HepG2 (cell line): ENCODE results near the gene C14orf93. TPM values are rescaled to one million over a fixed set of nuclear protein-coding genes. Genes with fewer than 3 reads are reported as not detected.
A peak's percentile ranks its signal among the peaks of the same experiment; 100 is the strongest.

Experiments used
- ARNTL ChIP-seq: sonication (generic); formaldehyde crosslinking; IDR thresholded peaks from 2 replicates; pipeline ENCODE4 v1.4.0; 2020; ENCODE audit warnings: mild to moderate bottlenecking, missing genetic modification reagents
- CAMTA2 ChIP-seq: sonication (generic); formaldehyde crosslinking; IDR thresholded peaks from 2 replicates; pipeline ENCODE4 v1.4.0; 2020; ENCODE audit warnings: mild to moderate bottlenecking, missing genetic modification reagents, borderline replicate concordance
- CHCHD3 ChIP-seq: sonication (generic); formaldehyde crosslinking; IDR thresholded peaks from 2 replicates; pipeline ENCODE4 v1.8.0; 2022; ENCODE audit warnings: mild to moderate bottlenecking, missing genetic modification reagents, moderate library complexity
- FLYWCH1 ChIP-seq: sonication (generic); formaldehyde crosslinking; IDR thresholded peaks from 2 replicates; pipeline ENCODE4 v1.8.1; 2023; ENCODE audit warnings: mild to moderate bottlenecking, missing genetic modification reagents
- GATAD1 ChIP-seq: IDR thresholded peaks from 2 replicates; pipeline ENCODE4 v1.6.1; 2016; ENCODE audit warnings: missing genetic modification reagents, missing compliant biosample characterization
- GLI4 ChIP-seq: sonication (generic); formaldehyde crosslinking; IDR thresholded peaks from 2 replicates; pipeline ENCODE4 v1.5.1; 2020; ENCODE audit warnings: missing genetic modification reagents, mild to moderate bottlenecking, moderate library complexity, borderline replicate concordance
- HNRNPL ChIP-seq: fragments of 200-400 bp; formaldehyde crosslinking; IDR thresholded peaks from 2 replicates; pipeline ENCODE4 v1.6.1; 2017; ENCODE audit warnings: mild to moderate bottlenecking, low read depth, low read length
- HNRNPUL1 ChIP-seq: fragments of 200-400 bp; formaldehyde crosslinking; IDR thresholded peaks from 2 replicates; pipeline ENCODE4 v1.6.1; 2017; ENCODE audit warnings: low read depth, mild to moderate bottlenecking, low read length, moderate library complexity
- ISL2 ChIP-seq: sonication (generic); formaldehyde crosslinking; IDR thresholded peaks from 2 replicates; pipeline ENCODE4 v1.5.0; 2020; ENCODE audit warnings: missing genetic modification reagents
- JARID2 ChIP-seq: sonication (generic); formaldehyde crosslinking; IDR thresholded peaks from 2 replicates; pipeline ENCODE4 v1.8.1; 2023; ENCODE audit warnings: missing genetic modification reagents, inconsistent platforms; ENCODE audit not compliant: insufficient replicate concordance
- KDM5B ChIP-seq: sonication (generic); formaldehyde crosslinking; IDR thresholded peaks from 2 replicates; pipeline ENCODE4 v1.4.0; 2020; ENCODE audit warnings: missing genetic modification reagents, mild to moderate bottlenecking, borderline replicate concordance
- MAFG ChIP-seq: sonication (generic); formaldehyde crosslinking; IDR thresholded peaks from 2 replicates; pipeline ENCODE4 v1.5.1; 2020; ENCODE audit warnings: mild to moderate bottlenecking, missing genetic modification reagents
- MAX ChIP-seq: IDR thresholded peaks from 2 replicates; pipeline ENCODE4 v1.6.1; 2012; ENCODE audit warnings: inconsistent platforms
- MTA1 ChIP-seq: sonication (generic); formaldehyde crosslinking; IDR thresholded peaks from 2 replicates; pipeline ENCODE4 v1.4.0; 2020; ENCODE audit warnings: missing genetic modification reagents, mild to moderate bottlenecking, borderline replicate concordance
- NCOA1 ChIP-seq: sonication (generic); formaldehyde crosslinking; IDR thresholded peaks from 2 replicates; pipeline ENCODE4 v1.9.0; 2021; ENCODE audit warnings: missing genetic modification reagents
- NR2F1 ChIP-seq, 2 experiments: fragments of 450-650 bp in 1 of 2; formaldehyde crosslinking in 1 of 2; IDR thresholded peaks; 2 replicates each; pipeline versions ENCODE4 v1.5.0 to v1.6.1; 2016 to 2020; ENCODE audit warnings: mild to moderate bottlenecking in 1 of 2, missing compliant biosample characterization in 1 of 2, missing genetic modification reagents in 1 of 2, moderate library complexity in 1 of 2
- NR2F6 ChIP-seq, 2 experiments: IDR thresholded peaks; 2 replicates each; pipeline ENCODE4 v1.6.1; 2016; ENCODE audit warnings: antibody characterized with exemption in 1 of 2, mild to moderate bottlenecking in 1 of 2
- PLRG1 ChIP-seq: fragments of 450-650 bp; conservative IDR thresholded peaks from 2 replicates; pipeline ENCODE4 v1.6.1; 2016
- POLR2A ChIP-seq, 2 experiments: IDR thresholded peaks; 2 replicates each; pipeline ENCODE4 v1.6.1; 2011; ENCODE audit warnings: low read depth in 2 of 2, low read length in 2 of 2, mild to moderate bottlenecking in 1 of 2, moderate library complexity in 1 of 2; ENCODE audit not compliant: insufficient read depth in 1 of 2
- SNAPC2 ChIP-seq: sonication (generic); formaldehyde crosslinking; IDR thresholded peaks from 2 replicates; pipeline ENCODE4 v1.8.1; 2022; ENCODE audit warnings: mild to moderate bottlenecking, missing genetic modification reagents
- SOX5 ChIP-seq: IDR thresholded peaks from 2 replicates; pipeline ENCODE4 v1.6.1; 2016; ENCODE audit warnings: borderline replicate concordance
- SRSF9 ChIP-seq: fragments of 200-400 bp; formaldehyde crosslinking; IDR thresholded peaks from 2 replicates; pipeline ENCODE4 v1.6.1; 2018; ENCODE audit warnings: borderline replicate concordance, mild to moderate bottlenecking, low read depth, low read length; ENCODE audit not compliant: insufficient read depth, poor library complexity, severe bottlenecking
- TARDBP ChIP-seq: sonication (generic); formaldehyde crosslinking; IDR thresholded peaks from 2 replicates; pipeline ENCODE4 v1.8.0; 2022; ENCODE audit warnings: mild to moderate bottlenecking, missing genetic modification reagents
- TCF12 ChIP-seq, 2 experiments: fragments of 450-650 bp in 1 of 2; sonication (generic) in 1 of 2; formaldehyde crosslinking in 1 of 2; IDR thresholded peaks; 2 replicates each; pipeline versions ENCODE4 v1.6.1 to v1.8.0; 2017 to 2022; ENCODE audit warnings: antibody characterized with exemption in 1 of 2, mild to moderate bottlenecking in 1 of 2, missing genetic modification reagents in 1 of 2, moderate library complexity in 1 of 2
- ZFP36 ChIP-seq: fragments of 150-350 bp; IDR thresholded peaks from 2 replicates; pipeline ENCODE4 v1.6.1; 2018; ENCODE audit warnings: borderline replicate concordance, low read length, low read depth; ENCODE audit not compliant: partially characterized antibody
- ZNF296 ChIP-seq: sonication (generic); formaldehyde crosslinking; conservative IDR thresholded peaks from 2 replicates; pipeline ENCODE4 v1.5.0; 2020; ENCODE audit warnings: mild to moderate bottlenecking, missing genetic modification reagents
- ZNF317 ChIP-seq: sonication (generic); formaldehyde crosslinking; IDR thresholded peaks from 2 replicates; pipeline ENCODE4 v1.5.0; 2020; ENCODE audit warnings: mild to moderate bottlenecking, missing genetic modification reagents
- ZNF460 ChIP-seq: sonication (generic); formaldehyde crosslinking; IDR thresholded peaks from 2 replicates; pipeline ENCODE4 v1.5.1; 2020; ENCODE audit warnings: missing genetic modification reagents, mild to moderate bottlenecking, borderline replicate concordance
- ZNF691 ChIP-seq: sonication (generic); formaldehyde crosslinking; IDR thresholded peaks from 2 replicates; pipeline ENCODE4 v1.4.0; 2020; ENCODE audit warnings: missing genetic modification reagents, low read depth, mild to moderate bottlenecking, borderline replicate concordance
- ZNF7 ChIP-seq: IDR thresholded peaks from 2 replicates; pipeline ENCODE4 v1.6.1; 2016; ENCODE audit warnings: missing biosample characterization, missing genetic modification reagents
- ZNF713 ChIP-seq: sonication (generic); formaldehyde crosslinking; IDR thresholded peaks from 2 replicates; pipeline ENCODE4 v1.4.0; 2020; ENCODE audit warnings: mild to moderate bottlenecking, missing genetic modification reagents
- ZNF772 ChIP-seq: sonication (generic); formaldehyde crosslinking; IDR thresholded peaks from 2 replicates; pipeline ENCODE4 v1.5.0; 2020; ENCODE audit warnings: mild to moderate bottlenecking, missing genetic modification reagents
- polyA plus RNA-seq, 8 experiments: library from polyadenylated mRNA; depleted of rRNA in 3 of 8; stranded (reverse) in 7 of 8; unstranded in 1 of 8; fragments of >200 nt; fragmentation: Illumina TruSeq in 4 of 8; extraction: Trizol in 4 of 8; gene quantifications; 2 replicates each; pipeline versions ENCODE4 v1.2.1 to v1.2.3, GENCODE V29; 2011 to 2016; ENCODE audit warnings: low read depth in 4 of 8, missing spikeins in 1 of 8, mixed read lengths in 1 of 8; ENCODE audit not compliant: insufficient read depth in 1 of 8
- total RNA-seq, 5 experiments: library from RNA; depleted of rRNA; stranded (reverse); fragments of >200 nt; fragmentation: Illumina TruSeq; extraction: Trizol; gene quantifications; 2 replicates each; pipeline ENCODE4 v1.2.3, GENCODE V29; 2016; ENCODE audit warnings: low read depth in 1 of 5

C14orf93 gene
- total and polyA plus RNA-seq, 2 of the 13 experiments (the other 11 are each of a cell fraction or from before 2014, with no cell fraction given): 11.4 to 22.5 TPM

GRCh38 chr14:22976620-22977433, 33.1 kb downstream of the C14orf93 start (continued):
- TF ChIP-seq NCOA1 (no peak), GATAD1 (peak; percentile 78), ZNF713 (CRISPR knock-in tag) (0 out of 2 replicates have a peak, but pooled peaks have one; percentile 4), NR2F1 (CRISPR knock-in tag; IDR thresholded peaks at IDR 0.05) (peak; percentile 78 to 82), MAX (no peak), ZNF7 (peak; percentile 34; the same call in 1 of the 2 replicates), ZNF296 (CRISPR knock-in tag) (no peak), TCF12 (IDR thresholded peaks at IDR 0.05) (no peak), TCF12 (CRISPR knock-in tag; IDR thresholded peaks at IDR 0.05) (no peak), ZNF772 (CRISPR knock-in tag) (peak; percentile 96), MAFG (CRISPR knock-in tag) (no peak), CAMTA2 (CRISPR knock-in tag) (no peak), SOX5 (CRISPR knock-in tag) (peak; percentile 94), JARID2 (CRISPR knock-in tag) (no peak), FLYWCH1 (CRISPR knock-in tag) (no peak), CHCHD3 (no peak), ARNTL (peak; percentile 73; the same call in 1 of the 2 replicates), ISL2 (CRISPR knock-in tag) (no peak), KDM5B (no peak), ZNF691 (CRISPR knock-in tag) (peak; percentile 26; the same call in 1 of the 2 replicates), HNRNPUL1 (no peak), ZFP36 (no peak), TARDBP (no peak), HNRNPL (no peak), PLRG1 (no peak), NR2F6 (IDR thresholded peaks at IDR 0.05) (no peak), NR2F6 (CRISPR knock-in tag; IDR thresholded peaks at IDR 0.05) (peak; percentile 91), SRSF9 (no peak), SNAPC2 (no peak), POLR2A (IDR thresholded peaks at IDR 0.05; ENCODE audit: insufficient read depth in 1 of 2, low read depth in 2 of 2, low read length in 2 of 2) (peak in 1 of 2 experiments; percentile 84; a peak in 2 of 4 replicates), GLI4 (CRISPR knock-in tag) (0 out of 2 replicates have a peak, but pooled peaks have one; percentile 74), ZNF460 (CRISPR knock-in tag) (no peak), MTA1 (CRISPR knock-in tag) (peak; percentile 89), ZNF317 (CRISPR knock-in tag) (no peak)
